BJ (cell line): ENCODE measurements around the gene PAN2. TPM values are rescaled to one million over a fixed set of nuclear protein-coding genes. Genes with fewer than 3 reads are reported as not detected.
"Not testable (repeated sequence)": the region's sequence is repeated elsewhere in the genome, so short reads cannot be mapped to it uniquely, and the experiment has no call there.

ENCODE experiments used
- CTCF ChIA-PET: fragments of 350-600 bp; formaldehyde crosslinking; extraction: SDS; loops from one replicate; lab custom pipeline; 2021; ENCODE audit warnings: antibody characterized with exemption, inconsistent platforms; lab: Yijun Ruan, JAX
- POLR2A ChIA-PET: fragments of 300-600 bp; sonication (Branson Sonifier 250); formaldehyde crosslinking; extraction: SDS; loops from one replicate; lab custom pipeline; 2021; ENCODE audit warnings: antibody characterized with exemption; lab: Charles Lee
- DNase-seq: peaks from one replicate; pipeline ENCODE4 v3.0.0-alpha.2; 2011; ENCODE audit warnings: low read depth
- H3K27me3 ChIP-seq: 2 replicates; pipeline ENCODE4 v1.6.0; 2011; ENCODE audit warnings: low read length; ENCODE audit not compliant: control insufficient read depth, insufficient read depth
- H3K36me3 ChIP-seq: 2 replicates; pipeline ENCODE4 v1.5.1; 2011; ENCODE audit warnings: low read length; ENCODE audit not compliant: control insufficient read depth, insufficient read depth
- H3K4me3 ChIP-seq: 2 replicates; pipeline ENCODE4 v1.5.1; 2011; ENCODE audit warnings: low read depth, mild to moderate bottlenecking, control low read depth, low read length
- polyA plus RNA-seq: library from polyadenylated mRNA; depleted of rRNA; stranded (reverse); fragments of >200 nt; gene quantifications from 2 replicates; pipeline ENCODE4 v1.2.3, GENCODE V29; 2011
- TF ChIP-seq, protein P1 (sequence below): IDR thresholded peaks from 2 replicates; pipeline ENCODE4 v1.5.1; 2011; ENCODE audit warnings: low read depth, mild to moderate bottlenecking, control low read depth, inconsistent platforms, low read length, moderate library complexity; ENCODE audit not compliant: insufficient read depth

The PAN2 gene
- polyA plus RNA-seq, 1 experiment = 32.3 TPM

DNA sequence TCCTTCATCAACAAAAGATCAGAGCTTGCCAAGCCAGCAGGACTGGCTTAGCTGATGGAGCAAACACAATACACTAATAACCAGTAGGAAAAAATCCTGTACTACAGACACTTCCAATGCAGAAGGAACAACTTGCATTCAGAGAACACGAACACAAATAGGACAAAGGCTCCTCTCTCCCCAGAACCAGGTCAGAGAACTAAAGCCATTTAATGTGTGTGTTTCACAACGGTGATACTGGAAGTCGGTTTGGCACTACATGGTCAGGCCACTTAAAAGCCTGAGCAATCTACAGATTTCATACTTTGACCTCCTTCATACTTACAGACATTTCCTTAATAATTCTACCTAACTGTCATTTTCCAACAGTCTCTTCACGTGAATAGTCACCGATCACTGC lies 40.0 kb downstream of the PAN2 start:
- TF ChIP-seq, protein P1, sequence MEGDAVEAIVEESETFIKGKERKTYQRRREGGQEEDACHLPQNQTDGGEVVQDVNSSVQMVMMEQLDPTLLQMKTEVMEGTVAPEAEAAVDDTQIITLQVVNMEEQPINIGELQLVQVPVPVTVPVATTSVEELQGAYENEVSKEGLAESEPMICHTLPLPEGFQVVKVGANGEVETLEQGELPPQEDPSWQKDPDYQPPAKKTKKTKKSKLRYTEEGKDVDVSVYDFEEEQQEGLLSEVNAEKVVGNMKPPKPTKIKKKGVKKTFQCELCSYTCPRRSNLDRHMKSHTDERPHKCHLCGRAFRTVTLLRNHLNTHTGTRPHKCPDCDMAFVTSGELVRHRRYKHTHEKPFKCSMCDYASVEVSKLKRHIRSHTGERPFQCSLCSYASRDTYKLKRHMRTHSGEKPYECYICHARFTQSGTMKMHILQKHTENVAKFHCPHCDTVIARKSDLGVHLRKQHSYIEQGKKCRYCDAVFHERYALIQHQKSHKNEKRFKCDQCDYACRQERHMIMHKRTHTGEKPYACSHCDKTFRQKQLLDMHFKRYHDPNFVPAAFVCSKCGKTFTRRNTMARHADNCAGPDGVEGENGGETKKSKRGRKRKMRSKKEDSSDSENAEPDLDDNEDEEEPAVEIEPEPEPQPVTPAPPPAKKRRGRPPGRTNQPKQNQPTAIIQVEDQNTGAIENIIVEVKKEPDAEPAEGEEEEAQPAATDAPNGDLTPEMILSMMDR = no peak
- no peaks in the 10 kb centered on the region for H3K27me3 ChIP-seq
- ChIA-PET POLR2A (no interaction called here), CTCF (interaction anchor here (0.8 to 1.1 kb wide), 2 partner anchors 10 to 171 kb away, joined by 3 read pairs; no protein-coding TSS in a partner anchor)
- no peaks in the 10 kb centered on the region for H3K36me3 ChIP-seq
- DNase-seq = no peak
- no peak overlapping the region for H3K4me3 ChIP-seq

- Histone ChIP-seq H3K4me3 (no peak overlapping the region), H3K36me3 (peaks cover 6% of the 10 kb centered on the region), H3K27me3 (no peaks in the 10 kb centered on the region)
- CTCF ChIA-PET = interaction anchor here (1.3 to 2.1 kb wide), 2 partner anchors 22 to 100 kb away, joined by 4 read pairs; partner anchors contain the start of genes COQ10A and SMARCC2
- no peak for DNase-seq
- POLR2A ChIA-PET = no interaction called here
- TF ChIP-seq, protein P1 = no peak
These were observed 45.0 kb downstream of the PAN2 start for GRCh38 chr12:56288705-56289387.

DNA sequence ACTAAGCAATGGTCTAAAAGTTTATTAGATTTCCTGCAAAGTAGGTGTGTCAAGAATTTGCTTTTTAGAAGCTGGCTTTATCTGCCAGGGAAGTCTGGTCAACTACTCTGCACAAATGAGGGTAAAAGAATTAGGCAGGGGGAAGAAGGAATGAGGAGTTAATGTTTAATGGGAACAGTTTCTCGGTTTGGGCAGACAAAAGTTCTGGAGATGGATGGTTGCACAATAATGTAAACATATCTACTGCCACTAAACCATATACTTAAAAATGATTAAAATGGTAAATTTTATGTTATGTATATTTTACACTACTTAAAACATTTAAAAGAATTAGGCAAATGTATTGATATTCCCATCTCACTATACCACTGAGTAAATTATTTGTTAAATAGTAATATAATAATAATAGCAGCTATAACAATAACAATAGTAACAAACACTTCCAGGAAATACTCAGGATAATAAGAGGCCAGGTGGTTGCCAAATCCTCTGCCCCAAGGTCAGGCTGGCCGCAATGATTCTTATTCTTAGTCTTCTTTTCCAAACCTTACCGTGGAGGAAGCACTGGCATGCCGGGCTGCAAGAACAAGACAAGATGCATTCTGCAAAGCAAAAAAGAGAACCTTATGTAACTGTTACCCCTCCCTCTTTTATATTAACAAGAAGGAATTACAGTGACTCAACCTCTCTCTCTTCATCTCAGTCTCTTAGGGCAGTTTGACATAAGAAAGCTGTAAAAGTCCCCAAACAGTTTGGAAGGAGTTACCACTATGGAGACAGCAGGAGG lies 47.6 kb downstream of the PAN2 start:
- CTCF ChIA-PET = interaction anchor here (0.6 to 2.4 kb wide), 7 partner anchors 11 to 97 kb away, joined by 3 to 10 read pairs (median 3); partner anchors contain the start of gene SMARCC2
- POLR2A ChIA-PET = no interaction called here
- TF ChIP-seq, protein P1 = no peak

DNA sequence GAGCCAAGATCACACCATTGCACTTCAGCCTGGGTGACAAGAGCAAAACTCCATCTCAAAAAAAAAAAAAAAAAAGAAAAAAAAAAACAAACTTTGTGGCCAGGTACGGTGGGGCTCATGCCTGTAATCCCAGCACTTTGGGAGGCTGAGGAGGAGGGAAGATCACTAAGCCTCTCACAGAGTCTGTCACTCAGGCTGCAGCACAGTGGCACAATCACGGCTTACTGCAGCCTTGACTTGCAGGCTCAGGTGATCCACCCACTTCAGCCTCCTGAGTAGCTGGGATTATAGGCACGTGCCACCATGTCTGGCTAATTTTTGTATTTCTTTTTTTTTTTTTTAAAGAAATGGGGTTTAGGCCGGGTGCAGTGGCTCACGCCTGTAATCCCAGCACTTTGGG lies 49.5 kb downstream of the PAN2 start:
- CTCF ChIA-PET = interaction anchor here (0.6 to 0.9 kb wide), 4 partner anchors 9 to 312 kb away, joined by 3 read pairs; partner anchors contain the start of gene ANKRD52
- DNase-seq, H3K4me3 ChIP-seq, POLR2A ChIA-PET, H3K27me3 ChIP-seq: not testable (repeated sequence)
- H3K36me3 ChIP-seq = peaks cover 10% of the 10 kb centered on the region

More for the DNA sequence above, 47.6 kb downstream of the PAN2 start:
- DNase-seq = no peak
- Histone ChIP-seq H3K4me3 (no peak overlapping the region), H3K27me3 (no peaks in the 10 kb centered on the region), H3K36me3 (peaks cover 10% of the 10 kb centered on the region)

DNA sequence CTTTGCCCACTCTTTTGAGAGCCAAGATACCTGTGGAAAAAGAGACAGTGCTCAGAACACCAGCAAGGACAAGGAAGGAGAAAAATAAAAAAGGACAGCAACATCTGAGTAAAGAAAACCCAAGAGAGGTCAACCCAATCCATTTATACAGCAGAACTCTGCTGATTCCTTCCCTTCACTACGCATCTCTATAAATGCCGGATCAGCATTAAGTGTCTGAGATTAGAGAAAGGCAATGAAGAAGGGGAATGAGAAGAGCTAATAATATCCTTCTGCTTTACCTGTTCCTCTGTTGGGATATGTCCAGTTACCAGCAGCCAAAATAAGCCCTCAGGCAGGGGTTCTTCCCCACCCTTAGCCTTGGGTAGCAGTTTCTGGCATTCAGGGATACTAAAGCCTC lies 51.2 kb downstream of the PAN2 start:
- ChIA-PET CTCF (no interaction called here), POLR2A (no interaction called here)
- no peak overlapping the region for H3K4me3 ChIP-seq
- DNase-seq = no peak
- H3K27me3 ChIP-seq = no peaks in the 10 kb centered on the region
- TF ChIP-seq, protein P1 = no peak
- H3K36me3 ChIP-seq = peaks cover 11% of the 10 kb centered on the region
